Measurements from ENCODE around the gene BRIP1. TPM values are rescaled to one million over a fixed set of nuclear protein-coding genes. Genes with fewer than 3 reads are reported as not detected.

Gene BRIP1
- total RNA-seq, 1 experiment from 2014 or later, result 9.4 TPM

DNA sequence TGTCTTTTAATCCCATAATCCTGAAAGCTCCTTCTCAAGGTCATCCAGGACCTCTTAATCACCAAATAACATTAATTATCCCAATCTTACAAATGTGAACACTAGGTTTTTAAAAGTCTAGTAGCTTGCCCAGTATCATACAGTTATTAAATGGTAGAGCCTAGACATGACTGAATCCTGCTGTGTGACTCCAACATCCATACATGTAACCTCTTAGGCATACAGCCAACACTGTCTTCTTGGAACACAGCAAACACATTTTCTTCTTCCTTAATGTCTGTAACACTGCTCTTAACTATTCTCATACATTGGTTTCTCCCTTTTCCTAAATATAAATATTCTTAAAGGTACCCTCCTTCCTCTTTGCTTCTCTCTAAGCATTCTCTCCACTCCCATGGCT is 13.7 kb downstream of the BRIP1 start:
- no peak for DNase-seq (ENCODE audit: low read depth, low spot score)
- BruUV-seq (replicated peaks), result no TSS peak

DNA sequence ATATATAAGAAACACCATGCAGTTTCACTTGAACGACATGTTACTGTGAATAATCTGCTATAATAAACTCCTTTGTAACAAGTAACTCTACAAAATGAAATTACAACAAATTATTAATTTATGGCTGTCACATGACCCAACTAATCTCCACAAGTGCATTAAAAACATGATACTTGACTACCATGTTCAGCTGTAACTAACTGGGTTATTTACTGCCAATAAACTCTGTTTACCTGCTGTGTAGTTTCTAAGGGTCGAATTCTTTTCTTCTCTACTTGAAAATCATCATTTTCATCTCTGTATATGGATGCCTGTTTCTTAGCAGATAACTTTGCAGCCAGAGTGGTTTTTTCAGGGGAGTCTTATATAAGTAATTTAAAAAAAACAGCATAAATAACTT is 14.4 kb downstream of the BRIP1 start:
- intact Hi-C loops (cut with micrococcal nuclease; ENCODE audit: unreplicated experiment) (no loop called here), in situ Hi-C loops (cut with HindIII; ENCODE audit: low pct_unique_long_range_greater_than_20kb, low sequenced_read_pairs) (no loop called here)
- Histone ChIP-seq H3K4me3 (ENCODE audit: low read depth in 2 of 2, low read length in 2 of 2) (no peak overlapping the region), H3K27ac (ENCODE audit: low read length) (no peak overlapping the region), H3K9me3 (ENCODE audit: control insufficient read depth, insufficient read depth, low read depth, low read length) (no peaks in the 10 kb centered on the region), H3K36me3 (ENCODE audit: control insufficient read depth, insufficient read depth, low read length) (no peaks in the 10 kb centered on the region), H3K27me3 (ENCODE audit: control insufficient read depth, insufficient read depth, low read length) (no peaks in the 10 kb centered on the region), H3K4me1 (ENCODE audit: control insufficient read depth, insufficient read depth, low read length) (no peaks in the 10 kb centered on the region)
- POLR2A ChIA-PET, result no interaction called here
- CTCF ChIA-PET, result no interaction called here
- TF ChIP-seq, protein P1, sequence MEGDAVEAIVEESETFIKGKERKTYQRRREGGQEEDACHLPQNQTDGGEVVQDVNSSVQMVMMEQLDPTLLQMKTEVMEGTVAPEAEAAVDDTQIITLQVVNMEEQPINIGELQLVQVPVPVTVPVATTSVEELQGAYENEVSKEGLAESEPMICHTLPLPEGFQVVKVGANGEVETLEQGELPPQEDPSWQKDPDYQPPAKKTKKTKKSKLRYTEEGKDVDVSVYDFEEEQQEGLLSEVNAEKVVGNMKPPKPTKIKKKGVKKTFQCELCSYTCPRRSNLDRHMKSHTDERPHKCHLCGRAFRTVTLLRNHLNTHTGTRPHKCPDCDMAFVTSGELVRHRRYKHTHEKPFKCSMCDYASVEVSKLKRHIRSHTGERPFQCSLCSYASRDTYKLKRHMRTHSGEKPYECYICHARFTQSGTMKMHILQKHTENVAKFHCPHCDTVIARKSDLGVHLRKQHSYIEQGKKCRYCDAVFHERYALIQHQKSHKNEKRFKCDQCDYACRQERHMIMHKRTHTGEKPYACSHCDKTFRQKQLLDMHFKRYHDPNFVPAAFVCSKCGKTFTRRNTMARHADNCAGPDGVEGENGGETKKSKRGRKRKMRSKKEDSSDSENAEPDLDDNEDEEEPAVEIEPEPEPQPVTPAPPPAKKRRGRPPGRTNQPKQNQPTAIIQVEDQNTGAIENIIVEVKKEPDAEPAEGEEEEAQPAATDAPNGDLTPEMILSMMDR (IDR thresholded peaks at IDR 0.05), result no peak
- TF ChIP-seq, protein P2, sequence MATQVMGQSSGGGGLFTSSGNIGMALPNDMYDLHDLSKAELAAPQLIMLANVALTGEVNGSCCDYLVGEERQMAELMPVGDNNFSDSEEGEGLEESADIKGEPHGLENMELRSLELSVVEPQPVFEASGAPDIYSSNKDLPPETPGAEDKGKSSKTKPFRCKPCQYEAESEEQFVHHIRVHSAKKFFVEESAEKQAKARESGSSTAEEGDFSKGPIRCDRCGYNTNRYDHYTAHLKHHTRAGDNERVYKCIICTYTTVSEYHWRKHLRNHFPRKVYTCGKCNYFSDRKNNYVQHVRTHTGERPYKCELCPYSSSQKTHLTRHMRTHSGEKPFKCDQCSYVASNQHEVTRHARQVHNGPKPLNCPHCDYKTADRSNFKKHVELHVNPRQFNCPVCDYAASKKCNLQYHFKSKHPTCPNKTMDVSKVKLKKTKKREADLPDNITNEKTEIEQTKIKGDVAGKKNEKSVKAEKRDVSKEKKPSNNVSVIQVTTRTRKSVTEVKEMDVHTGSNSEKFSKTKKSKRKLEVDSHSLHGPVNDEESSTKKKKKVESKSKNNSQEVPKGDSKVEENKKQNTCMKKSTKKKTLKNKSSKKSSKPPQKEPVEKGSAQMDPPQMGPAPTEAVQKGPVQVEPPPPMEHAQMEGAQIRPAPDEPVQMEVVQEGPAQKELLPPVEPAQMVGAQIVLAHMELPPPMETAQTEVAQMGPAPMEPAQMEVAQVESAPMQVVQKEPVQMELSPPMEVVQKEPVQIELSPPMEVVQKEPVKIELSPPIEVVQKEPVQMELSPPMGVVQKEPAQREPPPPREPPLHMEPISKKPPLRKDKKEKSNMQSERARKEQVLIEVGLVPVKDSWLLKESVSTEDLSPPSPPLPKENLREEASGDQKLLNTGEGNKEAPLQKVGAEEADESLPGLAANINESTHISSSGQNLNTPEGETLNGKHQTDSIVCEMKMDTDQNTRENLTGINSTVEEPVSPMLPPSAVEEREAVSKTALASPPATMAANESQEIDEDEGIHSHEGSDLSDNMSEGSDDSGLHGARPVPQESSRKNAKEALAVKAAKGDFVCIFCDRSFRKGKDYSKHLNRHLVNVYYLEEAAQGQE (IDR thresholded peaks at IDR 0.05; ENCODE audit: insufficient read depth in 1 of 2, low read depth in 2 of 2, low read length in 1 of 2), result no peak
- TF ChIP-seq POLR2AphosphoS5 (IDR thresholded peaks at IDR 0.05; ENCODE audit: low read depth, low read length) (no peak), TCF7L2 (IDR thresholded peaks at IDR 0.05; ENCODE audit: low read depth, low read length) (no peak), SIN3A (IDR thresholded peaks at IDR 0.05; ENCODE audit: borderline replicate concordance, insufficient read depth, low read depth, low read length) (no peak)
- ATAC-seq (no peak), DNase-seq (ENCODE audit: low read depth, low spot score) (no peak)
- no TSS peak for BruUV-seq (replicated peaks)

More for the DNA sequence above, 13.7 kb downstream of the BRIP1 start:
- no peak for ATAC-seq
- TF ChIP-seq TCF7L2 (IDR thresholded peaks at IDR 0.05; ENCODE audit: low read depth, low read length) (no peak), POLR2AphosphoS5 (IDR thresholded peaks at IDR 0.05; ENCODE audit: low read depth, low read length) (no peak), SIN3A (IDR thresholded peaks at IDR 0.05; ENCODE audit: borderline replicate concordance, insufficient read depth, low read depth, low read length) (no peak)
- TF ChIP-seq, protein P2 (IDR thresholded peaks at IDR 0.05; ENCODE audit: insufficient read depth in 1 of 2, low read depth in 2 of 2, low read length in 1 of 2), result no peak
- TF ChIP-seq, protein P1 (IDR thresholded peaks at IDR 0.05), result no peak
- in situ Hi-C loops (cut with HindIII; ENCODE audit: low pct_unique_long_range_greater_than_20kb, low sequenced_read_pairs) (no loop called here), intact Hi-C loops (cut with micrococcal nuclease; ENCODE audit: unreplicated experiment) (no loop called here)
- H3K4me3 ChIP-seq (ENCODE audit: low read depth in 2 of 2, low read length in 2 of 2), result no peak overlapping the region
- H3K4me1 ChIP-seq (ENCODE audit: control insufficient read depth, insufficient read depth, low read length), result no peaks in the 10 kb centered on the region
- no peaks in the 10 kb centered on the region for H3K27me3 ChIP-seq (ENCODE audit: control insufficient read depth, insufficient read depth, low read length)
- no peaks in the 10 kb centered on the region for H3K36me3 ChIP-seq (ENCODE audit: control insufficient read depth, insufficient read depth, low read length)
- no peak overlapping the region for H3K27ac ChIP-seq (ENCODE audit: low read length)
- POLR2A ChIA-PET, result no interaction called here
- CTCF ChIA-PET, result no interaction called here
- no peaks in the 10 kb centered on the region for H3K9me3 ChIP-seq (ENCODE audit: control insufficient read depth, insufficient read depth, low read depth, low read length)
